Lower lobe of right lung (tissue), 2 donors: ENCODE measurements around the gene PCGF1. TPM values are rescaled to one million over a fixed set of nuclear protein-coding genes. Genes with fewer than 3 reads are reported as not detected.

Experiments
- ATAC-seq, 2 donors: fragments of 200-7000 bp; cut with Tn5 transposase; one replicate each; pipeline ENCODE4 v1.9.1; 2020 to 2022; ENCODE audit warnings: mild to moderate bottlenecking in 2 of 2, moderate library complexity in 2 of 2
- DNase-seq: peaks from one replicate; pipeline ENCODE4 v3.0.0-alpha.2; 2020
- H3K27ac ChIP-seq: fragments of 200-600 bp; one replicate; pipeline ENCODE4 v1.8.0; 2022
- H3K27me3 ChIP-seq: fragments of 200-600 bp; one replicate; pipeline ENCODE4 v1.8.0; 2022; ENCODE audit warnings: low read depth
- H3K36me3 ChIP-seq: fragments of 200-600 bp; one replicate; pipeline ENCODE4 v1.8.0; 2022; ENCODE audit warnings: mild to moderate bottlenecking
- H3K4me1 ChIP-seq: fragments of 200-600 bp; one replicate; pipeline ENCODE4 v1.8.0; 2022
- H3K4me3 ChIP-seq: fragments of 200-600 bp; one replicate; pipeline ENCODE4 v1.8.0; 2022; ENCODE audit warnings: mild to moderate bottlenecking
- H3K9me3 ChIP-seq: fragments of 200-600 bp; one replicate; pipeline ENCODE4 v1.8.0; 2022
- CTCF ChIP-seq: fragments of 200-600 bp; IDR thresholded peaks from one replicate; pipeline ENCODE4 v1.8.0; 2022; ENCODE audit warnings: antibody characterized with exemption, mild to moderate bottlenecking
- intact Hi-C: fragments of 100-400 bp; cut with DNase I; formaldehyde crosslinking; loops from one replicate; pipeline ENCODE4 v1.11.0; 2022
- total RNA-seq: library from RNA; stranded (reverse); fragmentation: NEBNext Ultra II Directional; extraction: Animal tissue kit (Norgen Biotek cat#: 25700); gene quantifications from one replicate; pipeline ENCODE4 v1.2.1, GENCODE V29; 2021
- donor health status: DM: no; HTN: yes; CAD: no; lungs with severe emphysema.

Gene PCGF1
- total RNA-seq, 1 donor from 2014 or later: 28.4 TPM

GRCh38 chr2:74530239-74531187 is 23.0 kb upstream of the PCGF1 start:
- no peaks in the 10 kb centered on the region for H3K9me3 ChIP-seq
- peak overlapping the region; percentile 94 for H3K27ac ChIP-seq
- intact Hi-C loops: no loop called here
- H3K4me1 ChIP-seq: peaks cover 28% of the 10 kb centered on the region
- H3K36me3 ChIP-seq: peaks cover 53% of the 10 kb centered on the region
- TF ChIP-seq CTCF: no peak
- peak; percentile 37 to 58 for ATAC-seq
- H3K27me3 ChIP-seq: no peaks in the 10 kb centered on the region
- peak overlapping the region; percentile 98 for H3K4me3 ChIP-seq
- peak; percentile 68 for DNase-seq

GRCh38 chr2:74529357-74530238 is 22.1 kb upstream of the PCGF1 start, which contains the start of the genes AUP1 and HTRA2:
TSS of gene AUP1 (minus strand) at chr2:74529706. CDS start at chr2:74529629, 77 bp downstream.
TSS of gene HTRA2 (plus strand) at chr2:74529933. CDS start at chr2:74530007, 74 bp downstream.
- H3K27ac ChIP-seq: peak within 1 kb of the TSS; percentile 94
- peaks cover 54% of the 10 kb centered on the region for H3K36me3 ChIP-seq
- intact Hi-C loops: no loop called here
- peak within 1 kb of the TSS; percentile 98 for H3K4me3 ChIP-seq
- ATAC-seq (peak; percentile 97), DNase-seq (peak; percentile 99)
- no peak for TF ChIP-seq CTCF
- no peaks in the 10 kb centered on the region for H3K27me3 ChIP-seq
- no peaks in the 10 kb centered on the region for H3K9me3 ChIP-seq
- H3K4me1 ChIP-seq: peaks cover 28% of the 10 kb centered on the region

GRCh38 chr2:74528600-74529356 is 21.3 kb upstream of the PCGF1 start:
- Histone ChIP-seq H3K27me3 (no peaks in the 10 kb centered on the region), H3K36me3 (peaks cover 54% of the 10 kb centered on the region), H3K4me3 (peak overlapping the region; percentile 98), H3K4me1 (peaks cover 28% of the 10 kb centered on the region), H3K27ac (peak overlapping the region; percentile 94), H3K9me3 (no peaks in the 10 kb centered on the region)
- no peak for TF ChIP-seq CTCF
- ATAC-seq: peak; percentile 14 to 30
- intact Hi-C loops: no loop called here
- DNase-seq: no peak

- Histone ChIP-seq H3K27ac (no peak overlapping the region), H3K4me3 (no peak overlapping the region), H3K36me3 (peaks cover 44% of the 10 kb centered on the region), H3K27me3 (no peaks in the 10 kb centered on the region), H3K9me3 (no peaks in the 10 kb centered on the region), H3K4me1 (peaks cover 28% of the 10 kb centered on the region)
- TF ChIP-seq CTCF: no peak
- intact Hi-C loops: no loop called here
- no peak for DNase-seq
- ATAC-seq: no peak
Observed at GRCh38 chr2:74527741-74528140, 20.2 kb upstream of the PCGF1 start.
